C4-2B (cell line): Measurements from ENCODE around the gene NAPG.

Source experiments
- CTCF ChIP-seq: fragments of 450-650 bp; conservative IDR thresholded peaks from 2 replicates; pipeline ENCODE4 v1.5.1; 2017; ENCODE audit warnings: mild to moderate bottlenecking
- ZFX ChIP-seq: fragments of 450-650 bp; IDR thresholded peaks from 2 replicates; pipeline ENCODE4 v1.6.1; 2017

- TF ChIP-seq CTCF (no peak), ZFX (no peak)
Observed at GRCh38 chr18:10530852-10531251, 5.0 kb downstream of the NAPG start.
